Mucosa of descending colon (tissue), 3 donors: ENCODE data around the gene PTPRF. TPM values are rescaled to one million over a fixed set of nuclear protein-coding genes. Genes with fewer than 3 reads are reported as not detected.
A peak's percentile ranks its signal among the peaks of the same experiment; 100 is the strongest.

Experiments used
- ATAC-seq: fragments of 200-7000 bp; cut with Tn5 transposase; one replicate; pipeline ENCODE4 v1.9.1; 2020; ENCODE audit warnings: mild to moderate bottlenecking, moderate library complexity
- DNase-seq, 3 donors: peaks; one replicate each; pipeline ENCODE4 v3.0.0-alpha.2; 2020
- H3K36me3 ChIP-seq: fragments of 200-600 bp; one replicate; pipeline ENCODE4 v1.8.0; 2021; ENCODE audit warnings: low read depth, mild to moderate bottlenecking
- H3K4me1 ChIP-seq: fragments of 200-600 bp; one replicate; pipeline ENCODE4 v1.8.0; 2021; ENCODE audit warnings: low read depth, mild to moderate bottlenecking
- H3K4me3 ChIP-seq: fragments of 200-600 bp; one replicate; pipeline ENCODE4 v1.8.0; 2021; ENCODE audit warnings: mild to moderate bottlenecking
- H3K9me3 ChIP-seq: fragments of 200-600 bp; one replicate; pipeline ENCODE4 v1.8.0; 2021; ENCODE audit warnings: mild to moderate bottlenecking
- CTCF ChIP-seq: fragments of 200-600 bp; IDR thresholded peaks from one replicate; pipeline ENCODE4 v1.8.0; 2022; ENCODE audit warnings: antibody characterized with exemption, mild to moderate bottlenecking
- intact Hi-C, 2 donors: fragments of 100-400 bp; cut with DNase I in 1 of 2; cut with micrococcal nuclease in 1 of 2; formaldehyde crosslinking; loops; one replicate each; pipeline versions ENCODE4 v1.11.0 to v1.11.1; 2022; cut with DNase I, micrococcal nuclease
- total RNA-seq, 3 donors: library from RNA; stranded (reverse); fragmentation: NEBNext Ultra II Directional in 2 of 3; extraction: Animal tissue kit (Norgen Biotek cat#: 25700) in 2 of 3; gene quantifications; one replicate each; pipeline versions ENCODE4 v1.2.1 to v1.2.4, GENCODE V29; 2021 to 2023
- donor health status: DM: no; HTN: no; CAD: no; lungs with moderate emphysema.
- donor health status: DM: no; HTN: no; CAD: no.
- donor health status: DM: no; HTN: yes; CAD: no.

PTPRF gene
- total RNA-seq, 3 donors from 2014 or later = 355 to 752 (median 384) TPM

DNA sequence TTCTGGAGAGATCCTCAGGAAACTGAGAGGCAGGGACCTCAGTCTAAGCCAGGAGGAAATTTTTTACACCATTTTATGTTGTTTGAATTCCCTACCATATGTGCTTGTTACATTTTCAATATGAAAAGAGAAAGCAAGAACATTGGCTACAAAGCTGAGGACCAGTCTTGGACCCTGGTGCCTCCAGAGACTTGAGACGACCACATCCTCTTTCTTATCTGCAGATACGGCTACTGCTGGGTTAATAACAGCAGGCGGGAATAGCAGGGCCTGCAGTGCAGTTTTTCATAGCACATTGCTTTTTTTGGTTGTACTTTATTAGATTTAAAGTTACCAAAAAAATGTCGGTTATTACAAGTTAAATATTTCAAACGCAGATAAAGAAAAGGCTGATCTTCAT, 123.2 kb downstream of the PTPRF start:
- no peak for TF ChIP-seq CTCF
- Histone ChIP-seq H3K4me1 (peaks cover 14% of the 10 kb centered on the region), H3K4me3 (no peak overlapping the region), H3K9me3 (no peaks in the 10 kb centered on the region), H3K36me3 (no peaks in the 10 kb centered on the region)
- DNase-seq (no peak), ATAC-seq (no peak)
- intact Hi-C loops = loop anchor here in 1 of 2 donors (5.0 kb wide), 1 partner anchor 127 kb away; no protein-coding TSS in a partner anchor

DNA sequence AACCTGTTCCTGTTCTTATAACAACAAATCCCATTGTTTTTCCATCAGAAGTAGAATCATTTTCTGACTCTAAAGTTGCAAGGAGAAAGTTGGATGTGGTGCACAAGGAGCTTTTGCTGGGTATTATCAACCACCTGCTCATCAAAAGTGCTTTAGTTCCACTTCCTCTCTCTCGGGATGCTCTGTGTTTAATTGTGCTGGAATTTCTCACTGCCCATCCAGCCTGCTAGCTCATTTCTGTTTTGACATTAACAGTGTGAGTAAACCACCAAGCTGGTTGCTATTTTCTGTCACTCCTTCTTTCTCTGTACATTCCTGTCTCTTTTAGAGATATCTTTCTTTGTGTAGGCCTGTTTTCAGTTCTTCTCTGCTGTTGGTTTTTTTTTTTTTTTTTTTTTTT, 125.3 kb downstream of the PTPRF start:
- intact Hi-C loops = no loop called here
- TF ChIP-seq CTCF = no peak
- DNase-seq (no peak), ATAC-seq (no peak)
- no peaks in the 10 kb centered on the region for H3K36me3 ChIP-seq
- H3K9me3 ChIP-seq = no peaks in the 10 kb centered on the region
- H3K4me3 ChIP-seq = no peak overlapping the region
- H3K4me1 ChIP-seq = peaks cover 13% of the 10 kb centered on the region

DNA sequence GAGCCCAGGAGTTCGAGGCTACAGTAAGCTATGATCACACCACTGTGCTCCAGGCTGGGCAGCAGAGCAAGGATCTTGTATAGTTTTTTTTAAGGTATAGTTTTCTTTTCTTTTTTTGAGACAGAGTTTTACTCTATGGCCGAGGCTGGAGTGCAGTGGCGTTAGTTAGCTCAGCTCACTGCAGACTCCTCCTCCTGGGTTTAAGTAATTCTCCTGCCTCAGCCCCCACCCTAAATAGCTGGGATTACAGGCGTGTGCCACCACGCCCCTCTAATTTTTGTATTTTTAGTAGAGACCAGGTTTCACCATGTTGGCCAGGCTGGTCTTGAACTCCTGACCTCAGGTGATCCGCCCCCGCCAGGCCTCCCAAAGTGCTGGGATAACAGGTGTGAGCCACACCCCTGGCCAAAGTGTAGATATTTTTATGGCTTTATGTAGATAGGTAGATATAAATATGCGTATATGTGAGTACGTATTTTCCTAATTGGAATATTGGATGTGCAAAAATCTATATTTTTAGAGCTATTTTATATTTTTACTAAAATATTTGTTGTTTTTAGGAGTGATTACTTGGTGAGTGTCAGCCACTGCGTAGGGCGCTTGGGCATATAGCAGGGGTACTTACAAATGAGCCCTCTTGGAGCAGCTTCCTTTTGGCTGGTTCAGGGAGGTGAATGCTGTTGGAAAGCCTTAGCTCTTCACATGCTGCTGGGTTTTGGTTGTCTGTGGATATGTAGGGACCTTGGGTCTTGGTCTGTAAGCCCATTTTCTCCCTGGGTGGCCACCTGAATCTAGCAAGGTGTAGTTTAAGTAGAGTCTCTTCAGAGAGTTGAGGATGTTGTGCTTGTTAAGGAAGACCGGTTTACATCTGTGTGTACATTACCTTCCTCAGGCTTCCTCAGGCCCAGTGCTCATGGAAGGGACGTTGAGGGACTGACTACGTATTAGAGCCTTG, 128.8 kb downstream of the PTPRF start:
- DNase-seq (peak in 2 of 3 donors; percentile 53 to 54), ATAC-seq (peak; percentile 78)
- H3K4me1 ChIP-seq = no peaks in the 10 kb centered on the region
- no peaks in the 10 kb centered on the region for H3K9me3 ChIP-seq
- intact Hi-C loops = no loop called here
- H3K36me3 ChIP-seq = peaks cover 15% of the 10 kb centered on the region
- no peak for TF ChIP-seq CTCF
- H3K4me3 ChIP-seq = no peak overlapping the region

- no peaks in the 10 kb centered on the region for H3K9me3 ChIP-seq
- ATAC-seq = no peak
- intact Hi-C loops = no loop called here
- DNase-seq = no peak
- peaks cover 15% of the 10 kb centered on the region for H3K36me3 ChIP-seq
- no peak overlapping the region for H3K4me3 ChIP-seq
- no peaks in the 10 kb centered on the region for H3K4me1 ChIP-seq
- TF ChIP-seq CTCF = no peak
Observed at GRCh38 chr1:43660355-43660754, 129.7 kb downstream of the PTPRF start.

GRCh38 chr1:43664369-43664768, 133.7 kb downstream of the PTPRF start:
- no peak for TF ChIP-seq CTCF
- no peaks in the 10 kb centered on the region for H3K4me1 ChIP-seq
- H3K4me3 ChIP-seq = no peak overlapping the region
- intact Hi-C loops = no loop called here
- DNase-seq (no peak), ATAC-seq (no peak)
- peaks cover 34% of the 10 kb centered on the region for H3K36me3 ChIP-seq
- H3K9me3 ChIP-seq = no peaks in the 10 kb centered on the region
